Measurements from ENCODE around the gene TADA2B.
A peak's percentile ranks its signal among the peaks of the same experiment; 100 is the strongest.

Gene TADA2B

DNA sequence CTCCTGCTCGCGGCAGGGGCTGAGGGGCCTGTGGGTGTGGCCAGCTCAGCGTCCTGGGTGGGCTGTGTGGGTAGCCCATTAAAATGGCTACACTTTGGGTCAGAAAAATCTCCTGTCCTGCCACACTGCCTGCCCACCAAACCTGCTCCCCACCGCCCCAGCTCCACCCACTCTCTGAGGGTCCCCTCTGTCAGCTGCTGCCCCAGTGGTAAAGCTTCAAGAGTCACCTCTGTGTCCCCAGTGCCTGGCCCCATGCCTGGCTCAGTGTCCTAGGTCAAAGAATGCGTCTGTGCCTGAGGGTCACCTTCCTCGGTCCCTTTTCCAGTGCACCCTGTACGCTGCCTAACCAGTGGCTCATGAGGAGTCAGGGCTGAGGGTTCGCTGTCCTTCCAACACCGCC, 24.9 kb upstream of the TADA2B start:
- no peak for TF ChIP-seq YY1 (IDR thresholded peaks at IDR 0.05; ENCODE audit: insufficient read depth, insufficient read length)
- TF ChIP-seq ZNF274 (IDR thresholded peaks at IDR 0.05; ENCODE audit: low read depth, low read length), result no peak
- no peak for TF ChIP-seq SUZ12 (IDR thresholded peaks at IDR 0.05; ENCODE audit: extremely low read depth, insufficient read depth, insufficient read length)
- H3K4me1 ChIP-seq (ENCODE audit: insufficient read depth, insufficient read length), result peaks cover 10% of the 10 kb centered on the region
- H3K4me3 ChIP-seq (ENCODE audit: insufficient read length, low read depth), result no peak overlapping the region
- H3K36me3 ChIP-seq (ENCODE audit: insufficient read depth, insufficient read length, low read length), result peaks cover 80% of the 10 kb centered on the region
- no peak overlapping the region for H3K9ac ChIP-seq (ENCODE audit: insufficient read length, low read depth)
- no peaks in the 10 kb centered on the region for H3K9me3 ChIP-seq (ENCODE audit: insufficient read depth, low read length)
- H3K27me3 ChIP-seq (ENCODE audit: insufficient read depth, insufficient read length), result no peaks in the 10 kb centered on the region
- DNase-seq (ENCODE audit: low read depth, low spot score), result no peak

DNA sequence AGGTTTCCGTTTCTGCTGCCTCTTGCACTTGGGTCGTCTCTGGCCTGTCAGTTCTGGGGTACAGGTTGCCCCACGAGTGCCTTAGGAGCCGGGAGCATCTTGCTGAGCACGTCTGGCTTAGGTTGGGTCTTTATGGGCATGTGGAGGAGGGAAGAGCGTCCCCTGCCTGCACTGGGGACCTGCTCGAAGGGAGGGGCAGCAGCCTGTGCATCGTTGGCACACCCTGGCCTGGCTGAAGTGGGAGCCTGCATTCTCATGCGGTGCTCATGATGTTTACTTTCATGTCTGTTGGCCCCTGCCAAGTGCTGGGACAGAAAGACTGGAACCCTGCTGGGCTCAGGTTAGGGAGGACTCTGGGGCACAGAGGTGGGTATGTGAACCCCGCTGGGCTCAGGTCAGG, 23.8 kb upstream of the TADA2B start:
- Histone ChIP-seq H3K4me1 (ENCODE audit: insufficient read depth, insufficient read length) (peaks cover 10% of the 10 kb centered on the region), H3K9ac (ENCODE audit: insufficient read length, low read depth) (no peak overlapping the region), H3K27me3 (ENCODE audit: insufficient read depth, insufficient read length) (no peaks in the 10 kb centered on the region), H3K9me3 (ENCODE audit: insufficient read depth, low read length) (no peaks in the 10 kb centered on the region), H3K4me3 (ENCODE audit: insufficient read length, low read depth) (no peak overlapping the region), H3K36me3 (ENCODE audit: insufficient read depth, insufficient read length, low read length) (peaks cover 81% of the 10 kb centered on the region)
- TF ChIP-seq ZNF274 (IDR thresholded peaks at IDR 0.05; ENCODE audit: low read depth, low read length) (no peak), YY1 (IDR thresholded peaks at IDR 0.05; ENCODE audit: insufficient read depth, insufficient read length) (no peak), SUZ12 (IDR thresholded peaks at IDR 0.05; ENCODE audit: extremely low read depth, insufficient read depth, insufficient read length) (no peak)
- no peak for DNase-seq (ENCODE audit: low read depth, low spot score)

- TF ChIP-seq YY1 (IDR thresholded peaks at IDR 0.05; ENCODE audit: insufficient read depth, insufficient read length) (no peak), ZNF274 (IDR thresholded peaks at IDR 0.05; ENCODE audit: low read depth, low read length) (no peak), SUZ12 (IDR thresholded peaks at IDR 0.05; ENCODE audit: extremely low read depth, insufficient read depth, insufficient read length) (no peak)
- Histone ChIP-seq H3K4me3 (ENCODE audit: insufficient read length, low read depth) (no peak overlapping the region), H3K27me3 (ENCODE audit: insufficient read depth, insufficient read length) (no peaks in the 10 kb centered on the region), H3K36me3 (ENCODE audit: insufficient read depth, insufficient read length, low read length) (peaks cover 81% of the 10 kb centered on the region), H3K4me1 (ENCODE audit: insufficient read depth, insufficient read length) (peaks cover 16% of the 10 kb centered on the region), H3K9ac (ENCODE audit: insufficient read length, low read depth) (peak overlapping the region; percentile 12), H3K9me3 (ENCODE audit: insufficient read depth, low read length) (no peaks in the 10 kb centered on the region)
- DNase-seq (ENCODE audit: low read depth, low spot score), result no peak
Observed at GRCh38 chr4:7020290-7020689, 22.9 kb upstream of the TADA2B start.

DNA sequence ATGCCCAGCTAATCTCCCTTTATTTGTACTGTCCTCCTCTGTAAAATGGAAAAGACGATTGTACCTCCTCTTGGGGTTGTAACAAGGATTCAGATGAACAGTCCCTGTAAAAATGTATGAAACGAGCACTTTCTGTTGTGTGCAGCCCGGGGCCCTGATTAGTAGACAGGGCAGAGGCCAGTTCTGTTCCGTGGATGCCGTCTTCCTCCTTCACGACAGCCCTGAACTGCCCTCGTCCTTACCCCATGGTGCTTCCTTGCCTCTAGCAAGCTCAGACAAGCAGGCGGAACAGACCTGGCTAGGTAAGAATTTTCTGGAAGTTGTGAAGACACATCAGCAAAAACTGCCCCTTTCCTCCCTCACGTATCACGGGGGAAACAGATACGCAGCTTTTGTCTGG, 22.3 kb upstream of the TADA2B start:
- Histone ChIP-seq H3K27me3 (ENCODE audit: insufficient read depth, insufficient read length) (no peaks in the 10 kb centered on the region), H3K4me1 (ENCODE audit: insufficient read depth, insufficient read length) (peaks cover 16% of the 10 kb centered on the region), H3K9ac (ENCODE audit: insufficient read length, low read depth) (no peak overlapping the region), H3K36me3 (ENCODE audit: insufficient read depth, insufficient read length, low read length) (peaks cover 81% of the 10 kb centered on the region), H3K9me3 (ENCODE audit: insufficient read depth, low read length) (no peaks in the 10 kb centered on the region), H3K4me3 (ENCODE audit: insufficient read length, low read depth) (no peak overlapping the region)
- DNase-seq (ENCODE audit: low read depth, low spot score), result no peak
- TF ChIP-seq SUZ12 (IDR thresholded peaks at IDR 0.05; ENCODE audit: extremely low read depth, insufficient read depth, insufficient read length) (no peak), YY1 (IDR thresholded peaks at IDR 0.05; ENCODE audit: insufficient read depth, insufficient read length) (no peak), ZNF274 (IDR thresholded peaks at IDR 0.05; ENCODE audit: low read depth, low read length) (no peak)

DNA sequence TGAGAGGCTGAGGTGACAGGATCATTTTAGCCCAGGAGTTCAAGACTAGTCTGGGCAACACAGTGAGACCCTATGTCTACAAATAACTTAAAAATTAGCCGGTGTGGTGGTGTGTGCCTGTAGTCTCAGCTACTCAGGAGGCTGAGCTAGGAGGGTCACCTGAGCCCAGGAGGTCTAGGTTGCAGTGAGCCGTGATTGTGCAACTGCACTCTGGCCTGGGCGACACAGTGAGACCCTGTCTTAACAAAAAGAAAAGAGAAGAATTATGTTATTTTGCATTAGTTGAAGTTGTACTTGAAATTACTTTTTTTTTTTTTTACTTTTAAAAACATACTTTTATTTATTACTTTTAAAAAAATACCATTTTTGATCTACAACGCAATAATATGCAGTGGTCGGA, 21.8 kb upstream of the TADA2B start:
- no peak overlapping the region for H3K4me3 ChIP-seq (ENCODE audit: insufficient read length, low read depth)
- H3K4me1 ChIP-seq (ENCODE audit: insufficient read depth, insufficient read length), result peaks cover 16% of the 10 kb centered on the region
- H3K36me3 ChIP-seq (ENCODE audit: insufficient read depth, insufficient read length, low read length), result peaks cover 81% of the 10 kb centered on the region
- no peak for TF ChIP-seq YY1 (IDR thresholded peaks at IDR 0.05; ENCODE audit: insufficient read depth, insufficient read length)
- TF ChIP-seq ZNF274 (IDR thresholded peaks at IDR 0.05; ENCODE audit: low read depth, low read length), result no peak
- no peak for TF ChIP-seq SUZ12 (IDR thresholded peaks at IDR 0.05; ENCODE audit: extremely low read depth, insufficient read depth, insufficient read length)
- H3K27me3 ChIP-seq (ENCODE audit: insufficient read depth, insufficient read length), result no peaks in the 10 kb centered on the region
- no peak for DNase-seq (ENCODE audit: low read depth, low spot score)
- no peaks in the 10 kb centered on the region for H3K9me3 ChIP-seq (ENCODE audit: insufficient read depth, low read length)
- H3K9ac ChIP-seq (ENCODE audit: insufficient read length, low read depth), result no peak overlapping the region

- no peak overlapping the region for H3K9ac ChIP-seq (ENCODE audit: insufficient read length, low read depth)
- TF ChIP-seq SUZ12 (IDR thresholded peaks at IDR 0.05; ENCODE audit: extremely low read depth, insufficient read depth, insufficient read length) (no peak), YY1 (IDR thresholded peaks at IDR 0.05; ENCODE audit: insufficient read depth, insufficient read length) (no peak), ZNF274 (IDR thresholded peaks at IDR 0.05; ENCODE audit: low read depth, low read length) (no peak)
- DNase-seq (ENCODE audit: low read depth, low spot score), result no peak
Observed at GRCh38 chr4:7021930-7022664, 21.1 kb upstream of the TADA2B start.

GRCh38 chr4:7023486-7023885, 19.7 kb upstream of the TADA2B start:
- no peaks in the 10 kb centered on the region for H3K27me3 ChIP-seq (ENCODE audit: insufficient read depth, insufficient read length)
- TF ChIP-seq YY1 (IDR thresholded peaks at IDR 0.05; ENCODE audit: insufficient read depth, insufficient read length) (no peak), ZNF274 (IDR thresholded peaks at IDR 0.05; ENCODE audit: low read depth, low read length) (no peak), SUZ12 (IDR thresholded peaks at IDR 0.05; ENCODE audit: extremely low read depth, insufficient read depth, insufficient read length) (no peak)
- peaks cover 16% of the 10 kb centered on the region for H3K4me1 ChIP-seq (ENCODE audit: insufficient read depth, insufficient read length)
- no peaks in the 10 kb centered on the region for H3K9me3 ChIP-seq (ENCODE audit: insufficient read depth, low read length)
- H3K9ac ChIP-seq (ENCODE audit: insufficient read length, low read depth), result no peak overlapping the region
- peaks cover 76% of the 10 kb centered on the region for H3K36me3 ChIP-seq (ENCODE audit: insufficient read depth, insufficient read length, low read length)
- no peak overlapping the region for H3K4me3 ChIP-seq (ENCODE audit: insufficient read length, low read depth)
- no peak for DNase-seq (ENCODE audit: low read depth, low spot score)

More at GRCh38 chr4:7021930-7022664, 21.1 kb upstream of the TADA2B start:
- no peaks in the 10 kb centered on the region for H3K9me3 ChIP-seq (ENCODE audit: insufficient read depth, low read length)
- H3K4me3 ChIP-seq (ENCODE audit: insufficient read length, low read depth), result no peak overlapping the region
- peaks cover 79% of the 10 kb centered on the region for H3K36me3 ChIP-seq (ENCODE audit: insufficient read depth, insufficient read length, low read length)
- no peaks in the 10 kb centered on the region for H3K27me3 ChIP-seq (ENCODE audit: insufficient read depth, insufficient read length)
- peaks cover 16% of the 10 kb centered on the region for H3K4me1 ChIP-seq (ENCODE audit: insufficient read depth, insufficient read length)

Data from NT2/D1 (cell line).